Neural cell (in vitro differentiated cells): ENCODE results near the gene ESYT3. TPM values are rescaled to one million over a fixed set of nuclear protein-coding genes. Genes with fewer than 3 reads are reported as not detected.

Experiments used
- H2AFZ ChIP-seq: fragments of 200-600, 300-800 bp; sonication (generic), shearing (Covaris generic); 2 replicates; pipeline ENCODE4 v1.6.0; 2014; ENCODE audit warnings: low read depth, mild to moderate bottlenecking, antibody characterized with exemption, low read length, moderate library complexity
- H3F3A ChIP-seq: fragments of 200-600 bp; shearing (Covaris generic); 2 replicates; pipeline ENCODE4 v1.6.1; 2016; ENCODE audit warnings: mild to moderate bottlenecking, moderate library complexity, mixed read lengths, antibody characterized with exemption, low read length; ENCODE audit not compliant: insufficient read depth, poor library complexity, severe bottlenecking
- H3K27ac ChIP-seq: fragments of 200-600, 300-800 bp; sonication (generic), shearing (Covaris generic); 2 replicates; pipeline ENCODE4 v1.5.1; 2014; ENCODE audit warnings: mild to moderate bottlenecking, low read length, moderate library complexity
- H3K27me3 ChIP-seq: fragments of 300-800, 200-600 bp; sonication (generic), shearing (Covaris generic); 2 replicates; pipeline ENCODE4 v1.6.0; 2014; ENCODE audit warnings: mild to moderate bottlenecking, low read depth, low read length, moderate library complexity; ENCODE audit not compliant: insufficient read depth
- H3K36me3 ChIP-seq: fragments of 300-800, 200-600 bp; sonication (generic), shearing (Covaris generic); 2 replicates; pipeline ENCODE4 v1.5.1; 2014; ENCODE audit warnings: mild to moderate bottlenecking, antibody characterized with exemption, low read length, moderate library complexity; ENCODE audit not compliant: insufficient read depth
- H3K4me2 ChIP-seq: fragments of 300-800, 200-600 bp; sonication (generic), shearing (Covaris generic); 2 replicates; pipeline ENCODE4 v1.6.0; 2014; ENCODE audit warnings: mild to moderate bottlenecking, low read length
- H3K4me3 ChIP-seq: fragments of 300-800, 200-600 bp; sonication (generic), shearing (Covaris generic); 2 replicates; pipeline ENCODE4 v1.5.1; 2014; ENCODE audit warnings: mild to moderate bottlenecking, low read length, moderate library complexity
- H3K79me2 ChIP-seq: fragments of 200-600 bp; shearing (Covaris generic); replicated peaks from 2 replicates; pipeline ENCODE4 v1.6.0; 2014; ENCODE audit warnings: mild to moderate bottlenecking, low read length, moderate library complexity; ENCODE audit not compliant: insufficient read depth
- H3K9ac ChIP-seq: fragments of 300-800, 200-600 bp; sonication (generic), shearing (Covaris generic); 2 replicates; pipeline ENCODE4 v1.6.1; 2016; ENCODE audit warnings: mild to moderate bottlenecking, low read length, mixed read lengths
- H3K9me2 ChIP-seq: fragments of 200-600 bp; shearing (Covaris generic); 2 replicates; pipeline ENCODE4 v1.6.1; 2016; ENCODE audit warnings: mild to moderate bottlenecking, low read length, mixed read lengths; ENCODE audit not compliant: insufficient read depth
- H3K9me3 ChIP-seq: fragments of 200-600, 300-800 bp; sonication (generic), shearing (Covaris generic); 2 replicates; pipeline ENCODE4 v1.6.1; 2016; ENCODE audit warnings: mild to moderate bottlenecking, mixed run types, low read length, moderate library complexity, mixed read lengths
- H4K20me1 ChIP-seq: fragments of 200-600 bp; shearing (Covaris generic); 2 replicates; pipeline ENCODE4 v1.6.1; 2016; ENCODE audit warnings: mild to moderate bottlenecking, mixed run types; ENCODE audit not compliant: insufficient read depth
- CTCF ChIP-seq: fragments of 450-650 bp; IDR thresholded peaks from 2 replicates; pipeline ENCODE4 v1.5.1; 2014; ENCODE audit warnings: antibody characterized with exemption, mild to moderate bottlenecking, moderate library complexity; ENCODE audit not compliant: poor library complexity, severe bottlenecking
- EP300 ChIP-seq: fragments of 450-650 bp; conservative IDR thresholded peaks from 2 replicates; pipeline ENCODE4 v1.6.1; 2014; ENCODE audit warnings: antibody characterized with exemption, mild to moderate bottlenecking, moderate library complexity; ENCODE audit not compliant: poor library complexity, severe bottlenecking
- EZH2 ChIP-seq: fragments of 200-600, 300-800 bp; shearing (Covaris generic), sonication (generic); IDR thresholded peaks from 2 replicates; pipeline ENCODE4 v1.6.1; 2014; ENCODE audit warnings: antibody characterized with exemption, low read length, borderline replicate concordance, mild to moderate bottlenecking; ENCODE audit not compliant: insufficient read depth, poor library complexity, severe bottlenecking
- MXI1 ChIP-seq: fragments of 450-650 bp; conservative IDR thresholded peaks from 2 replicates; pipeline ENCODE4 v1.6.1; 2014; ENCODE audit warnings: antibody characterized with exemption, mild to moderate bottlenecking; ENCODE audit not compliant: poor library complexity, severe bottlenecking
- POLR2AphosphoS5 ChIP-seq: IDR thresholded peaks from 2 replicates; pipeline ENCODE4 v1.6.1; 2012
- RAD21 ChIP-seq: fragments of 450-650 bp; conservative IDR thresholded peaks from 2 replicates; pipeline ENCODE4 v1.6.1; 2014; ENCODE audit warnings: antibody characterized with exemption, mild to moderate bottlenecking, moderate library complexity
- REST ChIP-seq: IDR thresholded peaks from 2 replicates; pipeline ENCODE4 v1.6.1; 2012; ENCODE audit warnings: borderline replicate concordance
- SMC3 ChIP-seq: fragments of 450-650 bp; conservative IDR thresholded peaks from 2 replicates; pipeline ENCODE4 v1.6.1; 2014; ENCODE audit warnings: antibody characterized with exemption, mild to moderate bottlenecking, moderate library complexity; ENCODE audit not compliant: poor library complexity
- TAF1 ChIP-seq: IDR thresholded peaks from 2 replicates; pipeline ENCODE4 v1.6.1; 2012; ENCODE audit warnings: low read depth
- polyA plus RNA-seq: library from polyadenylated mRNA; depleted of rRNA; stranded (reverse); fragments of >200 nt; gene quantifications from 2 replicates; pipeline ENCODE4 v1.2.3, GENCODE V29; 2014

The ESYT3 gene
- polyA plus RNA-seq, 1 donor from 2014 or later = 0.33 TPM

- H3K27ac ChIP-seq = no peak overlapping the region
- H3K9me3 ChIP-seq = no peaks in the 10 kb centered on the region
These were observed 39.0 kb downstream of the ESYT3 start for GRCh38 chr3:138473391-138473790.

GRCh38 chr3:138474163-138474562 is 39.7 kb downstream of the ESYT3 start:
- Histone ChIP-seq H3K4me2 (no peak overlapping the region), H3K9me2 (no peaks in the 10 kb centered on the region), H3K9ac (no peak overlapping the region), H3K27me3 (no peaks in the 10 kb centered on the region), H3K9me3 (no peaks in the 10 kb centered on the region), H3K4me3 (no peak overlapping the region), H3K36me3 (no peaks in the 10 kb centered on the region), H2AFZ (no peak overlapping the region), H4K20me1 (no peaks in the 10 kb centered on the region), H3F3A (no peaks in the 10 kb centered on the region), H3K79me2 (no peaks in the 10 kb centered on the region), H3K27ac (no peak overlapping the region)
- TF ChIP-seq POLR2AphosphoS5 = no peak
- TF ChIP-seq EP300 = no peak
- TF ChIP-seq TAF1 = no peak
- no peak for TF ChIP-seq REST
- TF ChIP-seq RAD21 = no peak
- no peak for TF ChIP-seq CTCF
- TF ChIP-seq MXI1 = no peak

More at GRCh38 chr3:138473391-138473790, 39.0 kb downstream of the ESYT3 start:
- Histone ChIP-seq H4K20me1 (no peaks in the 10 kb centered on the region), H3K9me2 (no peaks in the 10 kb centered on the region), H3K79me2 (no peaks in the 10 kb centered on the region), H3K9ac (no peak overlapping the region), H3F3A (no peaks in the 10 kb centered on the region), H3K36me3 (no peaks in the 10 kb centered on the region), H3K4me2 (no peak overlapping the region), H3K4me3 (no peak overlapping the region), H3K27me3 (no peaks in the 10 kb centered on the region), H2AFZ (no peak overlapping the region)
- no peak for TF ChIP-seq CTCF
- TF ChIP-seq TAF1 = no peak
- no peak for TF ChIP-seq SMC3
- no peak for TF ChIP-seq EZH2
- no peak for TF ChIP-seq REST
- no peak for TF ChIP-seq MXI1
- TF ChIP-seq RAD21 = no peak
- TF ChIP-seq EP300 = no peak
- no peak for TF ChIP-seq POLR2AphosphoS5
